HCT116 (cell line): Measurements from ENCODE around the gene ITGA1.

Experiments used
- EGR1 ChIP-seq: IDR thresholded peaks from 2 replicates; pipeline ENCODE4 v1.6.1; 2012; ENCODE audit warnings: low read depth
- EZH2phosphoT487 ChIP-seq: fragments of 200-600 bp; IDR thresholded peaks from 2 replicates; pipeline ENCODE4 v1.6.1; 2018; ENCODE audit warnings: antibody characterized with exemption, borderline replicate concordance
- TF ChIP-seq, protein P1 (sequence below), 3 experiments: fragments of 200-600 bp in 1 of 3; sonication (generic) in 1 of 3; IDR thresholded peaks in 2 of 3; conservative IDR thresholded peaks in 1 of 3; 2 replicates each; pipeline ENCODE4 v1.5.1; 2012 to 2017; ENCODE audit warnings: low read depth in 2 of 3, low read length in 2 of 3, antibody characterized with exemption in 1 of 3, borderline replicate concordance in 1 of 3, control low read depth in 1 of 3, mild to moderate bottlenecking in 1 of 3, mixed read lengths in 1 of 3, mixed run types in 1 of 3, moderate library complexity in 1 of 3; ENCODE audit not compliant: insufficient read depth in 1 of 3

DNA sequence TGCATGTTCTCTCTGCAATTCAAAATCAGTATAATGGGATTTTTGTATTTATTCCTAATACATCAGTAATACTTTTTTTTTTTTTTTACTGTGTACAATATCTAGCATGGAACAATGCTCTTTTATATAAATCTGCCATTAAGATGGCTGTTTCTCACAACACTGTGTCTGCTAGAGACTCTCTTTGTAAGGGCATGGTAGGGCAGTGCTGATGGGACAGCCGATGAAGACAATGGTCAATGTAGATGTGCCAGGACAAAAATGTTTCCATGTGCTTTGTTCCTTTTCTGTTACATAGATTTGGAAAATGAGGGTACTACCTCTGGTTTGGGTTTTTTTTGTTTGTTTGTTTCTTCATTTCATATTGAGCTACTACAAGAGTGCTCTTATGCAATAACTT is 106.1 kb downstream of the ITGA1 start:
- TF ChIP-seq EZH2phosphoT487 = no peak
- TF ChIP-seq, protein P1, sequence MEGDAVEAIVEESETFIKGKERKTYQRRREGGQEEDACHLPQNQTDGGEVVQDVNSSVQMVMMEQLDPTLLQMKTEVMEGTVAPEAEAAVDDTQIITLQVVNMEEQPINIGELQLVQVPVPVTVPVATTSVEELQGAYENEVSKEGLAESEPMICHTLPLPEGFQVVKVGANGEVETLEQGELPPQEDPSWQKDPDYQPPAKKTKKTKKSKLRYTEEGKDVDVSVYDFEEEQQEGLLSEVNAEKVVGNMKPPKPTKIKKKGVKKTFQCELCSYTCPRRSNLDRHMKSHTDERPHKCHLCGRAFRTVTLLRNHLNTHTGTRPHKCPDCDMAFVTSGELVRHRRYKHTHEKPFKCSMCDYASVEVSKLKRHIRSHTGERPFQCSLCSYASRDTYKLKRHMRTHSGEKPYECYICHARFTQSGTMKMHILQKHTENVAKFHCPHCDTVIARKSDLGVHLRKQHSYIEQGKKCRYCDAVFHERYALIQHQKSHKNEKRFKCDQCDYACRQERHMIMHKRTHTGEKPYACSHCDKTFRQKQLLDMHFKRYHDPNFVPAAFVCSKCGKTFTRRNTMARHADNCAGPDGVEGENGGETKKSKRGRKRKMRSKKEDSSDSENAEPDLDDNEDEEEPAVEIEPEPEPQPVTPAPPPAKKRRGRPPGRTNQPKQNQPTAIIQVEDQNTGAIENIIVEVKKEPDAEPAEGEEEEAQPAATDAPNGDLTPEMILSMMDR (IDR thresholded peaks at IDR 0.05 in 2 of 3, conservative IDR thresholded peaks at IDR 0.05 in 1 of 3; ENCODE audit: borderline replicate concordance in 1 of 3, insufficient read depth in 1 of 3, low read depth in 2 of 3, low read length in 2 of 3) = no peak
- no peak for TF ChIP-seq EGR1
